Retinal pigment epithelial cell (primary cell): ENCODE data around the gene AMPH.
A peak's percentile ranks its signal among the peaks of the same experiment; 100 is the strongest.

ENCODE experiments used
- DNase-seq: peaks from one replicate; pipeline ENCODE4 v3.0.0-alpha.2; 2010; ENCODE audit warnings: low read depth
- H3K4me3 ChIP-seq: 2 replicates; pipeline ENCODE4 v1.5.1; 2011; ENCODE audit warnings: mild to moderate bottlenecking, low read length, control low read depth, moderate library complexity
- CTCF ChIP-seq: conservative IDR thresholded peaks from 2 replicates; pipeline ENCODE4 v1.5.1; 2011; ENCODE audit warnings: low read depth, low read length, control low read depth, inconsistent platforms

Gene AMPH

DNA sequence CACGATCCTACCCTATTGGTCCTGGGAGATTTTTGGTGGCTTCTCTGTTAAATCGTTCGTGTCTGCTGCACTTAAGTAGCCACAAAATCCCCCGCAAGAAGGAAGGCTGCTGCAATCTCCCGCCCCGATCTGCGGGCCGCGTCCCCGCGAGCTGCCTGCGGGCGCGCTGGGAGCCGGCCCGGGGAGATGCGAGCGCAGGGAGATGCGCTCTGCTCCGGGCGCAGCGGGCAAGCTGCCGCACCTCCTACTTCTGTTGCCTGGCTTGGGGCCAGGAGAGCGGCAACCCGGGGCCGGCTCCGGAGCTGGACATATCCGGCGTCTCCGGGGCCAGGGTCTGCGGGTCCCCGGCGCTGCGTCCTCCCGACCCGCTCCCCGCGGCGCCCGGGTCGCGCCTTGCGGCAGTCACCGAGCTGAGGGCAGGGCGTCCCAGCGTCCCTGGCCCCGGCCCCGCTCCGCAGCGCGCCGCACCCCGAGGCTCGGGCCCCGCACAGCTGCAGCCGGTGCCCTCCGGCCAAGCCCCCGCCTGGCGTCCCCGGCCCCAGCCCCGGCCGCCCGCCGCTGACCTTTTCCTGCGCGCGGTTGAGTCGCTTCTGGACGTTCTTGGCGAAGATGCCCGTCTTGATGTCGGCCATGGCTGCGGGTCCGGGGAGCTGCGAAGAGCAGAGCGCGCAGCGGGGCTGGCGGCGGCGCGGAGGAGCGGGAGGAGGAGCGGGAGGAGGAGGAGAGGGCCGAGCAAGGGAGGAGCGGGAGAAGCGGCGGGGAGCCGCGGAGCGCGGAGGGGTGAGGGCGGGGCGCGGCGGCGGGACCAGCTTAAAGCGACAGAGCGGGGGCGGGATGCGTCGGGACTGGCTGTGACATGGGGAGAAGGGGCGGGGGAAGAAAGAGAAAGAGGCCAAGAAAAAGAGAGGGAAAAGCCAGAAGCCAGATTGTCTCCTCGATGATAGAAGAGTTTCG lies at the start of gene AMPH:
Gene AMPH, minus strand, starts transcription at position 654 of the 954 bp plus-strand sequence. Its CDS starts 22 bp downstream, at position 632.
- no peak for TF ChIP-seq CTCF
- DNase-seq, result no peak
- peak within 1 kb of the TSS; percentile 42 for H3K4me3 ChIP-seq

DNA sequence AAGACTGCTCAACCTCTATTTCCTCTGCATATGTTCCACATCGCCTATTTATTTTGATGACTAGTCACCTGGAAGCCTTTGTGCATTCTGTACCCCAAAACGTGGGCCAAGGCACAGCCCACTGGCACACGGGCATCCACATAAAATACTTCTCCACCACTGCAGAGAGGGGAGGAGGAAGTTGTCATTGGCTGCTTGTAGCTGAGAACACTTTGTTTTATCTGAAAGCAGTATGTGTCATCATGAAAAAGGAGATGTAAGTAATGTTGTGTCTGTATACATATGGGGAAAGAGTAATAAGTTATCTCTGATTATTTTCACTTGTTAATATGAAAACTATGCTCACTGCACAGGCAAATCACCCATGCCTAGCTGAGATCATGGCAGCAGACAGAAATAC lies 48.2 kb upstream of the AMPH start:
- no peak for DNase-seq
- no peak for TF ChIP-seq CTCF
- no peak overlapping the region for H3K4me3 ChIP-seq

GRCh38 chr7:38678698-38679054 lies 47.5 kb upstream of the AMPH start:
- DNase-seq, result no peak
- no peak overlapping the region for H3K4me3 ChIP-seq
- no peak for TF ChIP-seq CTCF

DNA sequence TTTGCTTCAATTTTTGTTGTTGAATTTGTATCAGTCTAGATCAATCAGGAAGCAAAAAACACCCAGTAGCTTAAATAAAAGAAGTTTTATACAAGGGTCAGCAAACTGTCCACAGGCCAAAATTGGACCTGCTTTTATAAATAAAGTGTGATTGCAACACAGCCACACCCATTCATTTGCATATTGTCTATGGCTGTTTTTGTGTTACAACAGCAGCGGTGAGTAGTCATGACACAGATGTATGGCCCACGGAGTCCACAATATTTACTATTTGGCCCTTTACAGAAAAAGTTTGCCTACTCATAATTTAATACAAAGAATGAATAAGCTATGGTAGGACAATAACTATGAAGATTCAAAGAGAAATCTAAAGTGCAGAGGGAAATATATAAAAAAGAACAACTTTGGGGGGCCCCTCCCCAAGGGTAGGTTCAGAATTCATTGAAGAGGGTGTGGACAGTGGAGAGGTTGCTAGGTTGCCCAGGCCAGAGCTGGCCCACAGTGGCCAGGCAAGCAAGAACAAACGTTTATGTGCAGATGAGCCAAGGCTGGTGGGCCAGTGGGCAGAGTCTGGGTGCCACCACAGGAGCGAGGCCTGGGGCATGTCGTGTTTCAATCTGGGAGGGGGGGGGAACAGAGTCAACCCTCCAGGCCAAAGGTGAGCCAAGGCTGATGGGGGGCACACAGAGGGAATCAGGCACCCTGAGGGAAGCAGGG lies 47.0 kb upstream of the AMPH start:
- H3K4me3 ChIP-seq, result no peak overlapping the region
- TF ChIP-seq CTCF, result no peak
- DNase-seq, result no peak

GRCh38 chr7:38675494-38676106 lies 44.4 kb upstream of the AMPH start:
- no peak for TF ChIP-seq CTCF
- no peak for DNase-seq
- H3K4me3 ChIP-seq, result no peak overlapping the region

DNA sequence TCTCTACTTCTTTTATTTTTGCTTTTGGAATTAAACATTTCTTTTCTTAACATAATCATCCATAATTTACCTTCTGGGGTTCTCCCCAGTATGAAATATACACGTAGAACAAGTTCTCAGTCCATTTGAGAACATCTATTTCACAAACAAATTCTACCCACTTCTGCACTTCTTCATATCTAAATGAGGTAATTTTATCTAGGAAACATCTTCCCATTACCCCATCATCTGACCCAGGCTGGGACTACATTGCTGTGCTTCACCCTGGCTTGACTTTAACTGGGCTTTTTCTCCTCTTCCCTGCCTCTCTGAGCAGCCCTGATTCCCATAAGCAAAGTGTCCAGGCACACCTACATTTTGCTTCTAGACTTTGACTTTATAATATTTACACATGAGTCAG lies 43.3 kb upstream of the AMPH start:
- no peak for TF ChIP-seq CTCF
- no peak for DNase-seq
- H3K4me3 ChIP-seq, result no peak overlapping the region
